ENCODE results near the gene ORAI3.
"Not testable (repeated sequence)": the region's sequence is repeated elsewhere in the genome, so short reads cannot be mapped to it uniquely, and the experiment has no call there.

Gene ORAI3

DNA sequence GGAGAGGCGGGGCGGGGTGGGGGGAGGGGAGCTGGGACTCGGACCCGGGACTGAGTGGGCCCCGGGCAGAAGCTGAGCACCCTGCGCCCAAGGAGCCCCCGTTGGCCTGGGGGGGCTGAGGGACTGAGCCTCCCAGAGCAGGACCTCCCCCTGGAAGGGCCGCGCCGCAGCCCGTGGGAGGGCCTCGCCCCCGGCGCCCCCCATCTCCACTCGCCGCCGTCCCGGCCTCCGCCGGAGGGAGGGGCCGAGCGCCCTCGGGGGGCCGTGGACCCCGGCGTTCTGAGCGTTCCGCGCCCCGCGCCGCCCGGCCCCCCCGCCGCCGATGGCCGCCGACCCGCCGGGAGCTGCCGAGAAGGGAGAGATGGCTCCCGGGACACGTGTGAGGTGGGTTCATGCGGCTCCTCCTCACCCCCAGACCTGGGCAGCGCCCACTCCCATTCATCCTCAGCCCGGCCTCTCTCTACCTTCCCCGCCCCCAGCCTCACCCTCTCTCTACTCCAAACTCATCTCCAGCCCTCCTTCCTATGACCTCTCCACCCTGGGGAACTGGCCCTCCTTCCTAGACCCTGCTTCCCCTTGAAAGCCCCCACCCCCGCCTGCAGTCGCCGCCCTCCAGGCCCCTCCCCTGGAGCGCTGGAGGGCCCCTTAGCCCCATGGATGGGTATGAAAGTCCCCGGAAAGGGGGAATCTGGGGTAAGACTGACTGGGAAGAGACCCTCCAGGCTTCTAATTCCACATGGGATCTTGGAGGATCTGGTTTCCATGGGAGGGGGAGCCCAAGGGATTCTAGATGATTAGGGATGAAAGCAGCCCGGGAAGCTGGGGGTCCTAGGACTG is 24.6 kb upstream of the ORAI3 start:
- DNase-seq (ENCODE audit: low spot score), result no peak

DNA sequence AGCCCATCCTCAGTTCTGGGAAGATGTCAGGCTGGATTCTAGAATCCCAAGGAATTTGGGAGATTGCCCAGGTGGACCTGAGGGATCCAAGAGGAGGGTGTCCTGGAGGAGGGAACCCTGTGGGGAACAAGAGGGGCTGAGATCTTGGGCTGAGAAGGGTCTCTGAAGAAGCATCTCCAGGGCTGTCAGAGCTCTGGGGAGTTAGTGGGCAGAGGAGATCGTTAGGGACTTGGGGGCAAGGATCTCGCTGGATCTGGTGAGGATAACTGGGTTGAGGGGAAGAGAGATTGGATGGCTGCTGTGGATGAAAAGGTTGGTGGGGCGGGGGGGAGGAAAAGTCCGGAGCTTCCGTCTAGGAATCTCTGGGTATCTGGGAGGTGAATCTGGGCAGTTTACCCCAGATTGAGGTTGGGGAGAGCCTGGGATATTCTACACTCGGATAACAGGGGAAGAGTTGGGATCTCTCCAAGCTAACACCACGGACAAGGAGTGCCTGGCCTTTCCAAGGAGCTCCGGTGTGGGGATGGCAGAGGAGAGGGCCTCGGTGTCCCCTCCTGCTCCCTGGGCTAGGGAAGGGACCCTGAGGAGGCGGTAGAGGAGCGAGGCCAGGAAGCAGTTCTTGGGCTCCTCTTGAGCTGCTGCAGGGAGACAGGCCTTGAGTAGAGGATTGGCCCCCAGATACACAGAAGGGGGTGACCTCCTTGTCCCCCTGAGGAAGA is 23.8 kb upstream of the ORAI3 start:
- DNase-seq (ENCODE audit: low spot score), result no peak

GRCh38 chr16:30925632-30925987 is 23.3 kb upstream of the ORAI3 start:
- DNase-seq (ENCODE audit: low spot score), result no peak

DNA sequence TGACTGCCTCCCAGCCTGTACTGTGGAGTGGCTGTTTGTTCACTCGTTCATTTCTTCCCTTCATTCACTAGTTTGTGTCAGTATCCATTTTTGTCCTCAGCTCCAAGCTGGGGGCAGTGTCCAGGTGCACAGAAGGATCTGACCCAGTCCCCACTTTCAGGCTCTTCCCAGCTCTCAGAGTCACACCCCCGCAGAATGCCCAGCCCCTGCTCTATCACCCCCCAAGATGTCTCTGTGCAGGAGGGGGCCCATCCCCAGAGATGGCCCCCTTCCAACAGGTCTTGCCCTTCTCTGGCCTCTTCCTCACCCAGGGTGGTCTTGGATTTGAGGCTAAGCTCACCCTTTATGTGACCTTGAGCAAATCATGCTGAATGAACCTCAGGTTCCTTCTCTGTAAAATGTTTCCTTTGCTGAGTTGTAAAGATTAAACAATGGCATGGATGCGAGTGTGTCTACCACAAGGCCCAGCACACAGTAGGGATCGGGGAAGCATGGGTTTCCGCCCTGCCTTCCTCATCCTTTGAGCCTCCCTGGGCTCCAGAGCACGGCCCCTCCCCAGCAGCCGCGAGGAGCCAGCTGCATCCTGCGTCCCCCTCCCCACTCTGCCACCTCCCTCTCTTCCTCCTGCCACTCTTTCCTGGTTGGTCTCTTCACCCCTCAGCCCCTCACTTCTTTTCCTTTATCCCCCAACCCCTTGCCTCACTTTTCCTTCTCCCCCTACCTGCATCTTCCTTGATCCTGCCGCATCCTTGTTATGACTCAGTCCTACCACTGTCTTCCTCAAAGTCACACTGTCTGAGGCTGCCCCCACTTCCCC is 22.7 kb upstream of the ORAI3 start:
- DNase-seq (ENCODE audit: low spot score), result no peak

- no peak for DNase-seq (ENCODE audit: low spot score)
Measured at GRCh38 chr16:30926937-30927788, 21.7 kb upstream of the ORAI3 start.

GRCh38 chr16:30927789-30928378 is 21.0 kb upstream of the ORAI3 start:
- peak; percentile 77 for DNase-seq (ENCODE audit: low spot score)

- no peak for DNase-seq (ENCODE audit: low spot score)
Measured at GRCh38 chr16:30928390-30928789, 20.5 kb upstream of the ORAI3 start.

GRCh38 chr16:30929167-30929566 is 19.7 kb upstream of the ORAI3 start:
- DNase-seq (ENCODE audit: low spot score), result no peak

DNA sequence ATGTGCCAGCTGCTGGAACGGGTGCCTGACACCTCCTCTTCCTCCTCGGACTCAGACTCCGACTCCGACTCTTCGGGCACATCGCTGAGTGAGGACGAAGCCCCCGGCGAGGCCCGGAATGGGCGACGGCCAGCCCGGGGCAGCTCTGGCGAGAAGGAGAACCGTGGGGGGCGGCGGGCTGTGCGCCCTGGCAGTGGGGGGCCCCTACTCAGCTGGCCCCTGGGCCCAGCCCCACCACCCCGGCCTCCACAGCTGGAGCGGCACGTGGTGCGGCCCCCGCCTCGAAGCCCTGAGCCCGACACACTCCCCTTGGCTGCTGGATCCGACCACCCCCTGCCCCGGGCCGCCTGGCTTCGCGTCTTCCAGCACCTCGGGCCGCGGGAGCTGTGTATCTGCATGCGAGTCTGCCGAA is 18.7 kb upstream of the ORAI3 start:
- DNase-seq (ENCODE audit: low spot score), result no peak

DNA sequence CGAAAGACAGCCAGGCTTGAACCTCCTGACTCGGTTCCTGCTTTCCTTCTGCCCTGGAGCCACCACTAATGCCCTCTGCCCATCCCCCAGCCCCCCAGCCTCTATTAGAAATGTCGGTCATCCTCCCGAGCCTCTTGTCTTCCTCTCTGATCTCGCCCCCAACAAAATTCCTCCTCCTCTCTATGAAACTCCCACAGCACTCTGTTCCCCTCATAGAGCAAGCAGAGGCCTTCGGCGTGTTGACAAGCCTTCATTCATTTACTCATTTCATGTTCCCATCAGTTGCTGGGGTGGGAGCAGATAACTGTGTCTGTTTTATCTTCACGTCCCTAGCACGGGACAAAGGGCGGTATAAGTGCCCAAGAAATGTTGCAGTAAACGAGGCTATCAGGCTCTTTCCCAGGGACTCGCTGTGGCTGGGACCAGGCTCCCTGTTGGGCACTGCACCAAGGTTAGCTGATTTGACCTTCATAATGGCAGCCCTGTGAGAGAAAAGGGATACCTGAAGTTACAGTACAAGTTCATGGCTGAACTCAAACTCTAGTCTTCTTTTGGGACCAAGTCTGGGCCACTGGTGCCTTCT is 17.7 kb upstream of the ORAI3 start:
- DNase-seq (ENCODE audit: low spot score), result no peak

GRCh38 chr16:30934827-30935557 is 13.9 kb upstream of the ORAI3 start:
- DNase-seq (ENCODE audit: low spot score), result peak; percentile 62

DNA sequence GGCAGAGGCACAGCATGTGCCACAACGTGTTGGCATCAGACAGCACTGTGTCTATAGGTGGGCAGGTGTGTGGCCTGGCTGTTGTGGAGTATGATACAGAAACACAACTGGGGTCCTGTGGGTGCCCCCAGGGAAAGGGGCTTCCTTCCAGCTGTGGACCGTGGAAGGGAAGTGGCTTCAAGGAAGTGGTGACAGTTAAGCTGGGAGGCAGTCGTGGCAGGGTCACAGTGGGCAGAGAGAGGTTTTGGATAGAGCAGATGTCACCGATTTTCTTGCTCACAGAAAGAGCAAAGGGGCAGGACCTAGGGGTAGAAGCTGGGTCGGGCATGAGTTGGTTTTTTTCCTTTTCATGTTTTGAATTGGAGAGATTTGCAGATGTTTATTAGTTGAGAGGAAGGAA is 11.2 kb upstream of the ORAI3 start:
- no peak for DNase-seq (ENCODE audit: low spot score)

DNA sequence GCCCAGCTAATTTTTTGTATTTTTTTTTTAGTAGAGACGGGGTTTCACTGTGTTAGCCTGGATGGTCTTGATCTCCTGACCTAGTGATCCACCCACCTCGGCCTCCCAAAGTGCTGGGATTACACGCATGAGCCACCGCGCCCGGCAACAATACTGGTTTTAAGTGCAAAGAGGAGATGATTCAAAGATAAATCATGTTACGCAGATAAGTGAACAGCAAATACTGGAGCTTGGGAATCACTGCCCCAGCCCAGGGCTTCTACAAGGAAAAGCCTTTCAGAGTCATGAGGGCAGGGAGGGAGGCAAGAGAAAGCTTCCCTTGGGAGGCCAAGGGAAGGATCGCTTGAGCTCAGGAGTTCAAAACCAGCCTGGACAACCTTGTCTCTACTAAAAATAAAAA is 9.3 kb upstream of the ORAI3 start:
- DNase-seq (ENCODE audit: low spot score), result not testable (repeated sequence)

- DNase-seq (ENCODE audit: low spot score), result peak; percentile 54
Measured at GRCh38 chr16:30941600-30942425, 7.1 kb upstream of the ORAI3 start.

GRCh38 chr16:30942426-30942806 is 6.5 kb upstream of the ORAI3 start:
- no peak for DNase-seq (ENCODE audit: low spot score)

DNA sequence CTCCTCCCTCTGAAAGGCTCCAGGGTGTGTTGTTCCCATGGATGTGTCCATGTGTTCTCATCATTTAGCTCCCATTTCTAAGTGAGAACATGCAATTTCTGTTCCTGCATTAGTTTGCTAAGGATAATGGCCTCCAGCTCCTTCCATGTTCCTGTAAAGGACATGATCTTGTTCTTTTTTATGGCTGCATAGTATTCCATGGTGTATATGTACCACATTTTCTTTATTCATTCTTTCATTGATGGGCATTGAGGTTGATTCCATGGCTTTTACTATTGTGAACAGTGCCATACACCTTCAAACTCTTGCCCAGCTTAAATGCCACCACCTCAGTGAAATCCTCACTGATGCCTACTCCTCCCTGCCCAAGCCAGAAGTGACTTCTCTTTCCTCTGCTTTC is 4.5 kb upstream of the ORAI3 start:
- no peak for DNase-seq (ENCODE audit: low spot score)

DNA sequence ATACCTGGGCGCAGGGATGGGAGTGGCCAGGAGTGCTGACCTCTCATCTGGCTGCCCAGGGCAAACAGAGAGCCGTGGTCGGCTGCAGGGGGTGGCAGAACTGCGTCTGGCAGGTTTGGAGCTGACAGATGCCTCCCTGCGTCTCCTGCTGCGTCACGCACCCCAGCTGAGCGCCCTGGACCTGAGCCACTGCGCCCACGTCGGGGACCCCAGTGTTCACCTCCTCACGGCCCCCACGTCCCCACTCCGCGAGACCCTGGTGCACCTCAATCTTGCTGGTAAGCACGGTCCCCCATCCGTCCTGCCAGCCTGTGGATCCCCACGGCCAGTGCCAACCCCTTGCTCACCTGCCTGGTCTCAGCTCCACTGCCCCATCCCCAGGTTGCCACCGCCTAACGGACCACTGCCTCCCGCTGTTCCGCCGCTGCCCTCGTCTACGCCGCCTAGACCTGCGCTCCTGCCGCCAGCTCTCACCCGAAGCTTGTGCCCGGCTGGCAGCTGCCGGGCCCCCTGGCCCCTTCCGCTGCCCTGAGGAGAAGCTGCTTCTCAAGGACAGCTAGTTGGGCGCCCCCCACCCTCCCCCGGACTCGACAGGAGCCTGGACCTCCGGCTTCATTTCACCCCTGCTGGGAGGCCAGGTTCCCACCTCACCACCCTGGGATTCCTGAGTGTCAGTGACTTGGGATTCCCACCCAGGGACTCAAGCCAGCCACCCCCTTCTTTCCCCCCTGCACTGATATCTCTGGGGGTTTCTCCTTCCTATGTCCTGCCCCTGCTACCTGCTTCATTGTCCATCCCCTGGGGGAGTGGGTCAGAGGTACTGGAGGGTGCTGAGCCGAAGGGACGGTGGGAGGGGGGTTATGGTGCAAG is 2.0 kb upstream of the ORAI3 start:
- no peak for DNase-seq (ENCODE audit: low spot score)

- DNase-seq (ENCODE audit: low spot score), result no peak
Measured at GRCh38 chr16:30947541-30947858, 1.4 kb upstream of the ORAI3 start.
